ENCODE data around the gene CST9. TPM values are rescaled to one million over a fixed set of nuclear protein-coding genes. Genes with fewer than 3 reads are reported as not detected.
"Not testable (repeated sequence)": the region's sequence is repeated elsewhere in the genome, so short reads cannot be mapped to it uniquely, and the experiment has no call there.

CST9 gene
- total and polyA plus RNA-seq, 7 donors = not detected

DNA sequence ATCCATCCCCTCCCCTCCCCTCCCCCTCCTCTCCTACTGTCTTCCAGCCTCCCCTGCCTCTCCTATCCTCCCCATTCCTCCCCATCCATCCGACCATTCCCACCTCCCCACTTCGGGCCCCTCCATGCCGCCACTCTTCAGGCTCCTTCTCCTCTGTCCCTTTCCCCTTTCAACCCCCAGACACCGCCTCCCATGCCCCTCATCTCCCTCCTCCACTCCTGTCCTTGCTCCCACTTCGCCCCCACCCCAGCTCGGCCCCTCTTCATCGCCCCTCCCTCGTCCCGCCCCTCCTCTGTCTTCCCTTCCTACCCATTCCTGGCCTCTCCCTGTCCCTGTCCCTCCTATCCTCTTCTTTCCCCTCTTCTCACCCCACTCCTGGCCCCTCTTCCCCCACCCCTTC lies 32.6 kb upstream of the CST9 start:
- H3K4me3 ChIP-seq = no peak overlapping the region
- TF ChIP-seq, protein P1, sequence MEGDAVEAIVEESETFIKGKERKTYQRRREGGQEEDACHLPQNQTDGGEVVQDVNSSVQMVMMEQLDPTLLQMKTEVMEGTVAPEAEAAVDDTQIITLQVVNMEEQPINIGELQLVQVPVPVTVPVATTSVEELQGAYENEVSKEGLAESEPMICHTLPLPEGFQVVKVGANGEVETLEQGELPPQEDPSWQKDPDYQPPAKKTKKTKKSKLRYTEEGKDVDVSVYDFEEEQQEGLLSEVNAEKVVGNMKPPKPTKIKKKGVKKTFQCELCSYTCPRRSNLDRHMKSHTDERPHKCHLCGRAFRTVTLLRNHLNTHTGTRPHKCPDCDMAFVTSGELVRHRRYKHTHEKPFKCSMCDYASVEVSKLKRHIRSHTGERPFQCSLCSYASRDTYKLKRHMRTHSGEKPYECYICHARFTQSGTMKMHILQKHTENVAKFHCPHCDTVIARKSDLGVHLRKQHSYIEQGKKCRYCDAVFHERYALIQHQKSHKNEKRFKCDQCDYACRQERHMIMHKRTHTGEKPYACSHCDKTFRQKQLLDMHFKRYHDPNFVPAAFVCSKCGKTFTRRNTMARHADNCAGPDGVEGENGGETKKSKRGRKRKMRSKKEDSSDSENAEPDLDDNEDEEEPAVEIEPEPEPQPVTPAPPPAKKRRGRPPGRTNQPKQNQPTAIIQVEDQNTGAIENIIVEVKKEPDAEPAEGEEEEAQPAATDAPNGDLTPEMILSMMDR (IDR thresholded peaks at IDR 0.05) = no peak
- H3K27me3 ChIP-seq (ENCODE audit: insufficient read depth in 3 of 3, low read length in 2 of 3) = no peaks in the 10 kb centered on the region
- H3K4me1 ChIP-seq = peaks cover 61% of the 10 kb centered on the region
- intact Hi-C loops (cut with DNase I) = loop anchor here in 1 of 2 donors (5.0 to 10.0 kb wide), 2 partner anchors 276 to 484 kb away; partner anchors contain the start of gene GZF1
- H3K27ac ChIP-seq = no peak overlapping the region
- peaks cover 0 to 12% of the 10 kb centered on the region in 2 donors for H3K36me3 ChIP-seq (ENCODE audit: insufficient read depth in 1 of 2, low read depth in 1 of 2)
- ATAC-seq = no peak
- no peaks in the 10 kb centered on the region for H3K9me3 ChIP-seq
- 65 to 79% (median 78%) methylated on average over 9 of the region's 9 CpGs for WGBS, 3 donors
- no peak for DNase-seq

DNA sequence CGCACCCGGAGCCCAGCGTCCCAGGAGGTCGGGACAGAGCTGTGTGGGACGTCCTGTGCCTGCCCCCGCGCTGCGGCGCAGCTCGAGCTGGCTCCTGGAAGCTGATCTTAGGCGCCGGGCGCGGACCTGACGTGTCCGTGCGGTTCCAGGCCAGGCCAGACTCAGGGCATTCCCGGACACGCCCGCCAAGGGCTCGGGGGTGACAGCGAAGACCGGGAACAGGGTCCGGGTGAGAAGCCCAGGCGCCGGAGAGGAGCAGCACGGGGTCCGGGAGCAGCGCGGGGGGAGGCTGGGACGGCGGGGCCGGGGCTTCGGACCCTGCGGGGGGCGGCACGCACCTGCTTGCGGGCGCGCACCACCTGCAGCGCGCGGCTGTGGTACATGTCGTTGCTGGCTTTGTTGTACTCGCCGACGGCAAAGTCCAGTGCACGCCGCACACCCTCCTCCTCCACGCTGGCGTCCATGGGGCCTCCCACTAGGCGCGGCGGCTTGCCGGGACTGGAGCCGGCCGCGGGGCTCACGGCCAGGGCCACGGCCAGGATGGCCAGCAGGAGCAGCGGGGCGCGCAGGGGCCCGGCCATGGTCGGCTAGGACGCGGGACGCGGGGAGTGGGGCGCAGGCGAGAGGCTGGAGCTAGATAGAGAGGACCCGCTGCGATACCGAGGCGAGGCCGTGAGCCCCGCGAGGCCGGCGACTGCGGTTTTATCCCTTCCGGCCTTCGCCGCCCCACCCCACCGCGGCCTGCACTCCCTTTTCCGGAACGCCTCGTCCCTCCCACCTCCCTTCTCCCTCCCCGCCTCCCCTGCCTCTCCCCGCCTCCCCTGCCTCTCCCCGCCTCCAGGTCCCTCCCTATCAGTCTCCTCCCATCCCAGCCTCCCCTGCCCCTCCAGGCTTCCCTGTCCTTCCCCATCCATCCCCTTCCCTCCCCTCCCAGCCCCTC lies 31.8 kb upstream of the CST9 start, which contains the start of gene CST3:
CST3 (minus strand) TSS at position 674 of the 940 bp plus-strand sequence; CDS start at position 581, 93 bp downstream.
- TF ChIP-seq, protein P1 (IDR thresholded peaks at IDR 0.05) = no peak
- Histone ChIP-seq H3K9me3 (no peaks in the 10 kb centered on the region), H3K36me3 (ENCODE audit: insufficient read depth in 1 of 2, low read depth in 1 of 2) (peaks cover 0 to 20% of the 10 kb centered on the region in 2 donors), H3K4me3 (peak within 1 kb of the TSS; percentile 99), H3K27me3 (ENCODE audit: insufficient read depth in 3 of 3, low read length in 2 of 3) (no peaks in the 10 kb centered on the region), H3K27ac (peak within 1 kb of the TSS; percentile 100), H3K4me1 (peaks cover 61% of the 10 kb centered on the region)
- intact Hi-C loops (cut with DNase I) = loop anchor here in 1 of 2 donors (5.0 to 10.0 kb wide), 2 partner anchors 275 to 483 kb away; partner anchors contain the start of gene GZF1
- peak; percentile 93 to 96 for DNase-seq
- ATAC-seq = peak; percentile 61 to 76 (median 70)
- 0 to 1% (median 1%) methylated on average over 64 to 91 of the region's 92 CpGs for WGBS, 3 donors

DNA sequence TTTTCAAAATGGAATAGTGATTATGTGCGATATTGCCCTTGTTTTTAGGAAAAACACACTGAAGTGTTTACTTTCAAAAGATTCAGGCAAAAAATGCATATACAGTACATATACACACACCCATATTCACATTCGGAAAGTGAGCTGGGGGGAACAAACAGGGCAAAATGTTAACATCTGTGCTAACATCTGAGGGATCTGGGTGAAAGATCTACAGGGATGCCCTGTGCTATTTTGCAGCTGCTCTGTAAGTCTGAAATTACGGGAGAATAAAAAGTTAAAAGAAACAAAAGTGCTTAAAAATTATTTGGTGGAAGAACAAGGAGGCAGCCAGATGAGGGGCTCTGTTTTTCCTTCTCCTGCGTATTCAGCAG lies 31.2 kb upstream of the CST9 start:
- ATAC-seq (no peak), DNase-seq (no peak)
- H3K27ac ChIP-seq = peak overlapping the region; percentile 100
- peak overlapping the region; percentile 99 for H3K4me3 ChIP-seq
- no peaks in the 10 kb centered on the region for H3K27me3 ChIP-seq (ENCODE audit: insufficient read depth in 3 of 3, low read length in 2 of 3)
- H3K4me1 ChIP-seq = peaks cover 60% of the 10 kb centered on the region
- peaks cover 0 to 26% of the 10 kb centered on the region in 2 donors for H3K36me3 ChIP-seq (ENCODE audit: insufficient read depth in 1 of 2, low read depth in 1 of 2)
- no peaks in the 10 kb centered on the region for H3K9me3 ChIP-seq
- 12 to 19% (median 14%) methylated on average over 4 of the region's 4 CpGs for WGBS, 3 donors
- intact Hi-C loops (cut with DNase I) = loop anchor here in 1 of 2 donors (5.0 to 10.0 kb wide), 2 partner anchors 275 to 482 kb away; partner anchors contain the start of gene GZF1
- TF ChIP-seq, protein P1 (IDR thresholded peaks at IDR 0.05) = no peak

DNA sequence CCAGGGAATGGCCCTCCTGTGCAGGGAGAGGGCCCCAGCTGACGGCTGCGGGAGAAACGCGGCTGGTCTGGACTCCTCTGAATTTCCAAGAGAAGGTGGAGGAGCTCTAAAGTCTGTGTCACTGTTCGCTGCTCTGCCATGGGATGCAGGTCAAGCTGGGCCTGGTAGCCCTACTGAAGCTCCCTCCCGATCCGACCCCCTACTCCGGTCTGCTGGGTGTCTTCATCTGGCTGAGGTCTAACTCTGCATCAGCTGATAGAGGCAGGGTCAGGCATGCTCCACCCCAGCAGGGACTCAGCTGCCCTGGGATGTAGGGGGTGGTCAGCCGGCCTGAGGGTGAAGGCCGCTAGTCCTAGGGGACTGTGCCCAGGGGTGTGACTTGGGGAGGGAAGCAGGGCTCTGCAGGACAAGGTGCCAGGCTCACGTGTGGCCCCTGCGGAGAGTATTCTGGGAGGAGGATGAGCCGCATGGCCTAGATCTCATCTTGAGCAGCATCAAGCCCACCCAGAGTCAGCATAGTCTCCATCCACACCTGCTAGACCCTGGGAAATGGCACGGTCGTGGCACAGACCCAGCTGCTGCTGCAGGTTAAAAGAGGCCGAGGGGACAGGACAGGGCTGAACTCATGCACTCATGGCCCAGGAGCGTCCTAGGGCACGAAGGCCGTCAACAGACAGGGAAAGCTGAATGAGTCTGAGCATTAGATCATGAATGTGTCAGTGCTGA lies 30.6 kb upstream of the CST9 start:
- H3K27ac ChIP-seq = peak overlapping the region; percentile 100
- H3K4me1 ChIP-seq = peaks cover 55% of the 10 kb centered on the region
- intact Hi-C loops (cut with DNase I) = loop anchor here in 1 of 2 donors (5.0 to 10.0 kb wide), 2 partner anchors 274 to 482 kb away; partner anchors contain the start of gene GZF1
- WGBS, 3 donors = 26 to 41% (median 26%) methylated on average over 19 of the region's 19 CpGs
- peak in 2 of 4 donors; percentile 19 to 42 for ATAC-seq
- peak in 1 of 2 donors; percentile 76 for DNase-seq
- peaks cover 0 to 29% of the 10 kb centered on the region in 2 donors for H3K36me3 ChIP-seq (ENCODE audit: insufficient read depth in 1 of 2, low read depth in 1 of 2)
- TF ChIP-seq, protein P1 (IDR thresholded peaks at IDR 0.05) = no peak
- H3K27me3 ChIP-seq (ENCODE audit: insufficient read depth in 3 of 3, low read length in 2 of 3) = no peaks in the 10 kb centered on the region
- peak overlapping the region; percentile 99 for H3K4me3 ChIP-seq
- no peaks in the 10 kb centered on the region for H3K9me3 ChIP-seq

DNA sequence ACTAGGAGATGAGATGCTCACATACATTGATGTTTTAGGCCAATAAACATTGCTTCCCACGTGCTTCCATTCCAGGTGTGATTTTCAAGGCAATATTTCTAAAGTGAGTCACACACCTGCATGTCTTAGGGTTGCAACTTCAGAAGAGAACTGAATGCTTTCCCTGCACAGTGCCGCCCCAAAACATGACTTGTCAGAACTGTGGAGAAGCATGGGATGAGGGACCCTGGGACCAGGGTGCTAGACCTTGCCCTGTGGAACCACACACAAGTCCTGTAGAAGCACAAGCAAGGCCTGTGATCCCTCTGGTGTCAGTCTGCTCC lies 30.0 kb upstream of the CST9 start:
- intact Hi-C loops (cut with DNase I) = loop anchor here in 1 of 2 donors (5.0 to 10.0 kb wide), 2 partner anchors 273 to 481 kb away; partner anchors contain the start of gene GZF1
- H3K4me1 ChIP-seq = peaks cover 49% of the 10 kb centered on the region
- WGBS, 3 donors = 23 to 35% (median 29%) methylated on average over 1 of the region's 2 CpGs

More for the DNA sequence above, 30.0 kb upstream of the CST9 start:
- H3K27me3 ChIP-seq (ENCODE audit: insufficient read depth in 3 of 3, low read length in 2 of 3); DNase-seq; H3K9me3 ChIP-seq: not testable (repeated sequence)
- H3K4me3 ChIP-seq = peak overlapping the region; percentile 99
- peak overlapping the region; percentile 100 for H3K27ac ChIP-seq
- ATAC-seq = peak in 1 of 4 donors; percentile 9
- H3K36me3 ChIP-seq (ENCODE audit: insufficient read depth in 1 of 2, low read depth in 1 of 2) = peaks cover 0 to 29% of the 10 kb centered on the region in 2 donors

Measured in psoas muscle (tissue), 8 donors.